ENCODE data around the gene SLC38A3. TPM values are rescaled to one million over a fixed set of nuclear protein-coding genes. Genes with fewer than 3 reads are reported as not detected.
A peak's percentile ranks its signal among the peaks of the same experiment; 100 is the strongest.

SLC38A3 gene
- 0.99 and 3.1 TPM in 2 replicates for total RNA-seq (2011; cell fraction: chromatin; rRNA removed; ENCODE audit: low replicate concordance)
- total RNA-seq (2011; cell fraction: nucleolus; rRNA removed), result 1.6 and 3.8 TPM in 2 replicates
- total RNA-seq (2011; cell fraction: nucleoplasm; rRNA removed), result 1.3 and 1.5 TPM in 2 replicates
- 0.09 TPM in 1 of 2 replicates, not detected in the other for total RNA-seq (2014; rRNA removed)
- total RNA-seq (2014; rRNA removed; fragmentation: Illumina TruSeq; extraction: Trizol), result not detected in 2 replicates
- not detected in 2 replicates for total RNA-seq (2015; rRNA removed; fragmentation: Illumina TruSeq; extraction: Trizol)
- total RNA-seq (2021), result 0.16 and 0.27 TPM in 2 replicates
- polyA plus RNA-seq (2011; rRNA removed), result 0.38 and 0.66 TPM in 2 replicates
- polyA plus RNA-seq (2011; cell fraction: cytosol; rRNA removed), result 0.47 and 0.52 TPM in 2 replicates
- polyA plus RNA-seq (2011; cell fraction: nucleus; rRNA removed), result 2.9 and 4.2 TPM in 2 replicates
- not detected in 2 replicates for polyA plus RNA-seq (2012)
- polyA plus RNA-seq (2014; fragmentation: Illumina TruSeq; extraction: Trizol), result not detected in 2 replicates
- not detected for polyA plus RNA-seq (2014; fragmentation: Nextera tagmentation; extraction: Ambion mirVana)
- not detected in 2 replicates for polyA plus RNA-seq (2014; rRNA removed)
- 0.46 and 0.57 TPM in 2 replicates for polyA minus RNA-seq (2011; rRNA and poly(A)+ RNA removed)
- 0.29 and 1.1 TPM in 2 replicates for polyA minus RNA-seq (2011; cell fraction: cytosol; rRNA and poly(A)+ RNA removed)
- polyA minus RNA-seq (2011; cell fraction: nucleus; rRNA and poly(A)+ RNA removed), result 0.54 and 0.78 TPM in 2 replicates
- Bru-seq, nascent RNA, result percentile 12 among the genes with signal in this experiment
- BruChase-seq, experiment 1, labeled RNA remaining after a 2-hour chase, result percentile 6 among the genes with signal in this experiment
- BruChase-seq, experiment 2, labeled RNA remaining after a 6-hour chase, result percentile 21 among the genes with signal in this experiment
- long read RNA-seq, experiment 1, result 0 reads
- long read RNA-seq, experiment 2, partial matches to known transcripts, result 0 of 1 reads
- long read RNA-seq, experiment 2, other reads (novel, unspliced or antisense), result 0 of 1 reads
- long read RNA-seq, experiment 3, result 0 reads

DNA sequence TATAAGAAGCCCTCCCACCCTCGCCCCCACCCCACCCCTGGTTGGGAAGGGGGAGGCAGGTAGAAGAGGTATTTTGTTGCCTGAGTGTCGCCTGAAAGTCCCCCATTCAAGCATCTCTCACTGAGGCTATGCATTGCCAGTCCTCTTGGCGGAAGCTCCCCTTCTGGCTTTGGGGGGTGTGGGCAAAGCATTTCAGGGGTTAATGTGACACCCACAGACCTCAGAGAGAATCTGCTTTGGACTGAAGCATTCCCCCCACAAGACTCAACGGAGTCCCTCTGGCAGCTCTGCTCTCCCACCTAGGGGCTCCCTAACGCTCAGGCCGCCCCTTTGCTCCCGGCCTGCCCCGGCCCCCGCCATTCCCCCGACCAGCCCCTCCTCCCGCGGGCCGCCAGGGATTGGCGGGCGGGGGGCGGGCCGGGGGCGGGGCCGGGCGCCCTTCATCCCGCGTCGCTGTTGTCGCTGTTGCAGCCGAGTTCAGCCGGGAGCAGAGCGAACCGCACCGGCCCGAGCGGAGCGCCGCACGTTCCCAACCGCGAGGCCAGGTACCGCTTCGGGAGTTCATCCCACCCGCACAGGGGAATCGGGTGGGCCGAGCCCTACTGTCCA, at the start of gene SLC38A3:
Gene SLC38A3, plus strand, starts transcription at position 468 of the 609 bp plus-strand sequence. CDS start 8,929 bp downstream, outside the sequence.
- DNase-seq (ENCODE audit: extremely low read depth in 1 of 4, low spot score in 3 of 4), result peak in 3 of 4 experiments; percentile 60 to 83 (median 83)
- POLR2A ChIA-PET, result no interaction called here
- H3K4me2 ChIP-seq (ENCODE audit: insufficient read depth, low read length), result peak within 1 kb of the TSS; percentile 32; the same call in 1 of the 2 replicates

More for the DNA sequence above, at the start of gene SLC38A3:
- peak within 1 kb of the TSS in 1 of 2 experiments; percentile 68; a peak in 1 of 4 replicates for H3K9ac ChIP-seq (ENCODE audit: insufficient read depth in 1 of 2, low read depth in 2 of 2, low read length in 2 of 2)
- peaks cover 15 to 49% of the 10 kb centered on the region in 2 experiments; a peak in 4 of 5 replicates for H3K27me3 ChIP-seq (ENCODE audit: control insufficient read depth in 2 of 2, insufficient read depth in 2 of 2, low read length in 2 of 2)
- H3K9me1 ChIP-seq (ENCODE audit: control insufficient read depth, insufficient read depth, low read length), result no peaks in the 10 kb centered on the region
- WGBS (ENCODE audit: insufficient coverage, low coverage, missing lambda C conversion rate), result 0% methylated on average over 6 of the region's 41 CpGs
- CTCF ChIA-PET (ENCODE audit: low intra/inter-chr PET ratio), result no interaction called here
- no peak within 1 kb of the TSS for H3K27ac ChIP-seq (ENCODE audit: extremely low read depth, low read depth, low read length)
- in situ Hi-C loops (cut with MboI), result no loop called here
- no TSS peak for BruUV-seq (replicated peaks)
- no peaks in the 10 kb centered on the region for H3K9me3 ChIP-seq (replicated peaks; ENCODE audit: control insufficient read depth, insufficient read depth, low read depth, low read length)
- ATAC-seq (peak; percentile 71), FAIRE-seq (no peak)
- H2AFZ ChIP-seq (ENCODE audit: low read depth, low read length), result no peak within 1 kb of the TSS; the same call in 1 of the 2 replicates
- H3K36me3 ChIP-seq (ENCODE audit: control insufficient read depth, insufficient read depth, low read length), result no peaks in the 10 kb centered on the region
- H3K79me2 ChIP-seq (ENCODE audit: control insufficient read depth, insufficient read depth, low read length), result no peaks in the 10 kb centered on the region
- intact Hi-C loops (cut with micrococcal nuclease), result no loop called here
- TF ChIP-seq HIVEP1 (CRISPR knock-in tag; IDR thresholded peaks at IDR 0.05) (no peak), ZNF431 (CRISPR knock-in tag; IDR thresholded peaks at IDR 0.05) (no peak), ZBTB7A (IDR thresholded peaks at IDR 0.05; ENCODE audit: borderline replicate concordance, control insufficient read depth, low read depth, low read length) (0 out of 2 replicates have a peak, but pooled peaks have one; percentile 37), SRF (CRISPR knock-in tag; IDR thresholded peaks at IDR 0.05) (no peak), DNMT1 (IDR thresholded peaks at IDR 0.05) (no peak), SMAD4 (CRISPR knock-in tag; conservative IDR thresholded peaks at IDR 0.05) (no peak)
- TF ChIP-seq, protein P1, sequence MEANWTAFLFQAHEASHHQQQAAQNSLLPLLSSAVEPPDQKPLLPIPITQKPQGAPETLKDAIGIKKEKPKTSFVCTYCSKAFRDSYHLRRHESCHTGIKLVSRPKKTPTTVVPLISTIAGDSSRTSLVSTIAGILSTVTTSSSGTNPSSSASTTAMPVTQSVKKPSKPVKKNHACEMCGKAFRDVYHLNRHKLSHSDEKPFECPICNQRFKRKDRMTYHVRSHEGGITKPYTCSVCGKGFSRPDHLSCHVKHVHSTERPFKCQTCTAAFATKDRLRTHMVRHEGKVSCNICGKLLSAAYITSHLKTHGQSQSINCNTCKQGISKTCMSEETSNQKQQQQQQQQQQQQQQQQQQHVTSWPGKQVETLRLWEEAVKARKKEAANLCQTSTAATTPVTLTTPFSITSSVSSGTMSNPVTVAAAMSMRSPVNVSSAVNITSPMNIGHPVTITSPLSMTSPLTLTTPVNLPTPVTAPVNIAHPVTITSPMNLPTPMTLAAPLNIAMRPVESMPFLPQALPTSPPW (CRISPR knock-in tag; IDR thresholded peaks at IDR 0.05), result peak; percentile 56
- TF ChIP-seq, protein P2, sequence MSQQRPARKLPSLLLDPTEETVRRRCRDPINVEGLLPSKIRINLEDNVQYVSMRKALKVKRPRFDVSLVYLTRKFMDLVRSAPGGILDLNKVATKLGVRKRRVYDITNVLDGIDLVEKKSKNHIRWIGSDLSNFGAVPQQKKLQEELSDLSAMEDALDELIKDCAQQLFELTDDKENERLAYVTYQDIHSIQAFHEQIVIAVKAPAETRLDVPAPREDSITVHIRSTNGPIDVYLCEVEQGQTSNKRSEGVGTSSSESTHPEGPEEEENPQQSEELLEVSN (IDR thresholded peaks at IDR 0.05; ENCODE audit: borderline replicate concordance in 1 of 2, extremely low read depth in 1 of 2, insufficient read depth in 1 of 2, insufficient read length in 1 of 2, low read depth in 1 of 2, low read length in 1 of 2, poor library complexity in 1 of 2, severe bottlenecking in 1 of 2), result peak in 1 of 2 experiments; percentile 11
- TF ChIP-seq, protein P3, sequence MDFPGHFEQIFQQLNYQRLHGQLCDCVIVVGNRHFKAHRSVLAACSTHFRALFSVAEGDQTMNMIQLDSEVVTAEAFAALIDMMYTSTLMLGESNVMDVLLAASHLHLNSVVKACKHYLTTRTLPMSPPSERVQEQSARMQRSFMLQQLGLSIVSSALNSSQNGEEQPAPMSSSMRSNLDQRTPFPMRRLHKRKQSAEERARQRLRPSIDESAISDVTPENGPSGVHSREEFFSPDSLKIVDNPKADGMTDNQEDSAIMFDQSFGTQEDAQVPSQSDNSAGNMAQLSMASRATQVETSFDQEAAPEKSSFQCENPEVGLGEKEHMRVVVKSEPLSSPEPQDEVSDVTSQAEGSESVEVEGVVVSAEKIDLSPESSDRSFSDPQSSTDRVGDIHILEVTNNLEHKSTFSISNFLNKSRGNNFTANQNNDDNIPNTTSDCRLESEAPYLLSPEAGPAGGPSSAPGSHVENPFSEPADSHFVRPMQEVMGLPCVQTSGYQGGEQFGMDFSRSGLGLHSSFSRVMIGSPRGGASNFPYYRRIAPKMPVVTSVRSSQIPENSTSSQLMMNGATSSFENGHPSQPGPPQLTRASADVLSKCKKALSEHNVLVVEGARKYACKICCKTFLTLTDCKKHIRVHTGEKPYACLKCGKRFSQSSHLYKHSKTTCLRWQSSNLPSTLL (IDR thresholded peaks at IDR 0.05), result no peak
- peaks cover 0 to 24% of the 10 kb centered on the region in 2 experiments; a peak in 3 of 5 replicates for H3K4me1 ChIP-seq (replicated peaks in 1 of 2; ENCODE audit: control insufficient read depth in 2 of 2, insufficient read depth in 2 of 2, low read length in 2 of 2)
- H4K20me1 ChIP-seq (replicated peaks; ENCODE audit: control insufficient read depth, insufficient read depth, low read length), result no peaks in the 10 kb centered on the region
- H3K4me3 ChIP-seq, result no peak within 1 kb of the TSS

Measured in K562 (cell line).